WTC11 (cell line): ENCODE data around the gene CALML3. TPM values are rescaled to one million over a fixed set of nuclear protein-coding genes. Genes with fewer than 3 reads are reported as not detected.

Source experiments
- ATAC-seq: fragments of 200-7000 bp; cut with Tn5 transposase; 2 replicates; pipeline ENCODE4 v1.10.0; 2021; ENCODE audit warnings: mild to moderate bottlenecking, moderate library complexity
- CTCF ChIA-PET: fragments of 300-600 bp; sonication (Branson Sonifier 250); formaldehyde crosslinking; loops from one replicate; lab custom pipeline; 2021; ENCODE audit warnings: antibody characterized with exemption; lab: Charles Lee
- POLR2A ChIA-PET: fragments of 350-600 bp; sonication (Branson Sonifier 250); formaldehyde crosslinking; loops from one replicate; lab custom pipeline; 2021; ENCODE audit warnings: antibody characterized with exemption; lab: Charles Lee
- DNase-seq: peaks from one replicate; pipeline ENCODE4 v3.0.0; 2021; ENCODE audit warnings: low spot score
- H3K27ac Mint-ChIP-seq: 2 replicates; pipeline ENCODE4 v1.8.0; 2021; ENCODE audit warnings: mixed read lengths
- H3K27me3 Mint-ChIP-seq: 2 replicates; pipeline ENCODE4 v1.8.0; 2021; ENCODE audit warnings: low read depth, mild to moderate bottlenecking, moderate library complexity, mixed read lengths
- H3K36me3 Mint-ChIP-seq: 2 replicates; pipeline ENCODE4 v1.8.0; 2021; ENCODE audit warnings: mixed read lengths
- H3K4me1 Mint-ChIP-seq: 2 replicates; pipeline ENCODE4 v1.8.0; 2022; ENCODE audit warnings: mixed read lengths
- H3K4me3 Mint-ChIP-seq: 2 replicates; pipeline ENCODE4 v1.8.0; 2021; ENCODE audit warnings: mild to moderate bottlenecking, moderate library complexity, mixed read lengths
- H3K9me3 Mint-ChIP-seq: 2 replicates; pipeline ENCODE4 v1.8.0; 2021; ENCODE audit warnings: mixed read lengths
- ATF1 ChIP-seq: sonication (generic); formaldehyde crosslinking; IDR thresholded peaks from 2 replicates; pipeline ENCODE4 v1.8.1; 2023; ENCODE audit warnings: mild to moderate bottlenecking, moderate library complexity, missing genetic modification reagents
- CREB1 ChIP-seq: sonication (generic); formaldehyde crosslinking; IDR thresholded peaks from 2 replicates; pipeline ENCODE4 v1.8.0; 2023; ENCODE audit warnings: mild to moderate bottlenecking, missing genetic modification reagents
- ETV6 ChIP-seq: sonication (generic); formaldehyde crosslinking; IDR thresholded peaks from 2 replicates; pipeline ENCODE4 v1.8.1; 2022; ENCODE audit warnings: mild to moderate bottlenecking, missing genetic modification reagents
- FOXJ3 ChIP-seq: sonication (generic); formaldehyde crosslinking; IDR thresholded peaks from 2 replicates; pipeline ENCODE4 v1.9.0; 2021; ENCODE audit warnings: missing genetic modification reagents, mild to moderate bottlenecking, borderline replicate concordance
- HMGA2 ChIP-seq: fragments of 250-450 bp; sonication (Bioruptor Pico); IDR thresholded peaks from 2 replicates; pipeline ENCODE4 v1.4.0; 2021; ENCODE audit warnings: mild to moderate bottlenecking, moderate library complexity
- JAZF1 ChIP-seq: fragments of 250-450 bp; sonication (Bioruptor Pico); IDR thresholded peaks from 2 replicates; pipeline ENCODE4 v1.9.0; 2021; ENCODE audit warnings: moderate library complexity, mild to moderate bottlenecking, inconsistent platforms
- RORB ChIP-seq: fragments of 250-450 bp; sonication (Bioruptor Pico); IDR thresholded peaks from 2 replicates; pipeline ENCODE4 v1.9.0; 2021; ENCODE audit warnings: mild to moderate bottlenecking
- ZNF219 ChIP-seq: sonication (generic); formaldehyde crosslinking; IDR thresholded peaks from 2 replicates; pipeline ENCODE4 v1.8.0; 2023; ENCODE audit warnings: missing genetic modification reagents, mild to moderate bottlenecking, borderline replicate concordance
- ZNF281 ChIP-seq: sonication (generic); formaldehyde crosslinking; IDR thresholded peaks from 2 replicates; pipeline ENCODE4 v1.8.0; 2023; ENCODE audit warnings: mild to moderate bottlenecking, missing genetic modification reagents
- ZNF416 ChIP-seq: fragments of 250-450 bp; sonication (Bioruptor Pico); IDR thresholded peaks from 2 replicates; pipeline ENCODE4 v1.9.0; 2021; ENCODE audit warnings: mild to moderate bottlenecking, inconsistent platforms
- total RNA-seq: library from RNA; stranded (reverse); gene quantifications from 3 replicates; pipeline ENCODE4 v1.2.3, GENCODE V29; 2021
- TF ChIP-seq, protein P1 (sequence below): sonication (generic); formaldehyde crosslinking; IDR thresholded peaks from 2 replicates; pipeline ENCODE4 v1.8.0; 2022; ENCODE audit warnings: missing genetic modification reagents
- TF ChIP-seq, protein P2 (sequence below): sonication (generic); formaldehyde crosslinking; IDR thresholded peaks from 2 replicates; pipeline ENCODE4 v1.8.0; 2022; ENCODE audit warnings: mild to moderate bottlenecking, missing genetic modification reagents
- TF ChIP-seq, protein P3 (sequence below): sonication (generic); formaldehyde crosslinking; IDR thresholded peaks from 2 replicates; pipeline ENCODE4 v1.8.1; 2023; ENCODE audit warnings: mild to moderate bottlenecking, missing genetic modification reagents
- TF ChIP-seq, protein P4 (sequence below): fragments of 250-450 bp; sonication (Bioruptor Pico); IDR thresholded peaks from 2 replicates; pipeline ENCODE4 v1.9.0; 2021; ENCODE audit warnings: moderate library complexity, mild to moderate bottlenecking, inconsistent platforms, borderline replicate concordance

Gene CALML3
- total RNA-seq, 1 experiment from 2014 or later, result not detected

- no peak for TF ChIP-seq ZNF219 (CRISPR knock-in tag)
- TF ChIP-seq ETV6, result no peak
Measured at GRCh38 chr10:5500162-5500670, 24.5 kb upstream of the CALML3 start (continued).

- no peak for DNase-seq
Measured at GRCh38 chr10:5500910-5501309, 23.9 kb upstream of the CALML3 start.

More at GRCh38 chr10:5500910-5501309, 23.9 kb upstream of the CALML3 start:
- POLR2A ChIA-PET, result no interaction called here
- H3K4me3 Mint-ChIP-seq, result no peak overlapping the region
- ATAC-seq, result no peak
- no peaks in the 10 kb centered on the region for H3K36me3 Mint-ChIP-seq
- TF ChIP-seq ZNF416 (CRISPR knock-in tag) (no peak), FOXJ3 (CRISPR knock-in tag) (no peak), ZNF281 (CRISPR knock-in tag) (no peak), JAZF1 (CRISPR knock-in tag) (no peak), CREB1 (CRISPR knock-in tag) (no peak), ATF1 (CRISPR knock-in tag) (no peak), HMGA2 (no peak), RORB (CRISPR knock-in tag) (no peak)
- TF ChIP-seq, protein P1, sequence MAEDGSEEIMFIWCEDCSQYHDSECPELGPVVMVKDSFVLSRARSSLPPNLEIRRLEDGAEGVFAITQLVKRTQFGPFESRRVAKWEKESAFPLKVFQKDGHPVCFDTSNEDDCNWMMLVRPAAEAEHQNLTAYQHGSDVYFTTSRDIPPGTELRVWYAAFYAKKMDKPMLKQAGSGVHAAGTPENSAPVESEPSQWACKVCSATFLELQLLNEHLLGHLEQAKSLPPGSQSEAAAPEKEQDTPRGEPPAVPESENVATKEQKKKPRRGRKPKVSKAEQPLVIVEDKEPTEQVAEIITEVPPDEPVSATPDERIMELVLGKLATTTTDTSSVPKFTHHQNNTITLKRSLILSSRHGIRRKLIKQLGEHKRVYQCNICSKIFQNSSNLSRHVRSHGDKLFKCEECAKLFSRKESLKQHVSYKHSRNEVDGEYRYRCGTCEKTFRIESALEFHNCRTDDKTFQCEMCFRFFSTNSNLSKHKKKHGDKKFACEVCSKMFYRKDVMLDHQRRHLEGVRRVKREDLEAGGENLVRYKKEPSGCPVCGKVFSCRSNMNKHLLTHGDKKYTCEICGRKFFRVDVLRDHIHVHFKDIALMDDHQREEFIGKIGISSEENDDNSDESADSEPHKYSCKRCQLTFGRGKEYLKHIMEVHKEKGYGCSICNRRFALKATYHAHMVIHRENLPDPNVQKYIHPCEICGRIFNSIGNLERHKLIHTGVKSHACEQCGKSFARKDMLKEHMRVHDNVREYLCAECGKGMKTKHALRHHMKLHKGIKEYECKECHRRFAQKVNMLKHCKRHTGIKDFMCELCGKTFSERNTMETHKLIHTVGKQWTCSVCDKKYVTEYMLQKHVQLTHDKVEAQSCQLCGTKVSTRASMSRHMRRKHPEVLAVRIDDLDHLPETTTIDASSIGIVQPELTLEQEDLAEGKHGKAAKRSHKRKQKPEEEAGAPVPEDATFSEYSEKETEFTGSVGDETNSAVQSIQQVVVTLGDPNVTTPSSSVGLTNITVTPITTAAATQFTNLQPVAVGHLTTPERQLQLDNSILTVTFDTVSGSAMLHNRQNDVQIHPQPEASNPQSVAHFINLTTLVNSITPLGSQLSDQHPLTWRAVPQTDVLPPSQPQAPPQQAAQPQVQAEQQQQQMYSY (CRISPR knock-in tag), result no peak
- TF ChIP-seq, protein P2, sequence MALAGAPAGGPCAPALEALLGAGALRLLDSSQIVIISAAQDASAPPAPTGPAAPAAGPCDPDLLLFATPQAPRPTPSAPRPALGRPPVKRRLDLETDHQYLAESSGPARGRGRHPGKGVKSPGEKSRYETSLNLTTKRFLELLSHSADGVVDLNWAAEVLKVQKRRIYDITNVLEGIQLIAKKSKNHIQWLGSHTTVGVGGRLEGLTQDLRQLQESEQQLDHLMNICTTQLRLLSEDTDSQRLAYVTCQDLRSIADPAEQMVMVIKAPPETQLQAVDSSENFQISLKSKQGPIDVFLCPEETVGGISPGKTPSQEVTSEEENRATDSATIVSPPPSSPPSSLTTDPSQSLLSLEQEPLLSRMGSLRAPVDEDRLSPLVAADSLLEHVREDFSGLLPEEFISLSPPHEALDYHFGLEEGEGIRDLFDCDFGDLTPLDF (CRISPR knock-in tag), result no peak
- TF ChIP-seq, protein P3, sequence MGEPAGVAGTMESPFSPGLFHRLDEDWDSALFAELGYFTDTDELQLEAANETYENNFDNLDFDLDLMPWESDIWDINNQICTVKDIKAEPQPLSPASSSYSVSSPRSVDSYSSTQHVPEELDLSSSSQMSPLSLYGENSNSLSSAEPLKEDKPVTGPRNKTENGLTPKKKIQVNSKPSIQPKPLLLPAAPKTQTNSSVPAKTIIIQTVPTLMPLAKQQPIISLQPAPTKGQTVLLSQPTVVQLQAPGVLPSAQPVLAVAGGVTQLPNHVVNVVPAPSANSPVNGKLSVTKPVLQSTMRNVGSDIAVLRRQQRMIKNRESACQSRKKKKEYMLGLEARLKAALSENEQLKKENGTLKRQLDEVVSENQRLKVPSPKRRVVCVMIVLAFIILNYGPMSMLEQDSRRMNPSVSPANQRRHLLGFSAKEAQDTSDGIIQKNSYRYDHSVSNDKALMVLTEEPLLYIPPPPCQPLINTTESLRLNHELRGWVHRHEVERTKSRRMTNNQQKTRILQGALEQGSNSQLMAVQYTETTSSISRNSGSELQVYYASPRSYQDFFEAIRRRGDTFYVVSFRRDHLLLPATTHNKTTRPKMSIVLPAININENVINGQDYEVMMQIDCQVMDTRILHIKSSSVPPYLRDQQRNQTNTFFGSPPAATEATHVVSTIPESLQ (CRISPR knock-in tag), result no peak
- TF ChIP-seq, protein P4, sequence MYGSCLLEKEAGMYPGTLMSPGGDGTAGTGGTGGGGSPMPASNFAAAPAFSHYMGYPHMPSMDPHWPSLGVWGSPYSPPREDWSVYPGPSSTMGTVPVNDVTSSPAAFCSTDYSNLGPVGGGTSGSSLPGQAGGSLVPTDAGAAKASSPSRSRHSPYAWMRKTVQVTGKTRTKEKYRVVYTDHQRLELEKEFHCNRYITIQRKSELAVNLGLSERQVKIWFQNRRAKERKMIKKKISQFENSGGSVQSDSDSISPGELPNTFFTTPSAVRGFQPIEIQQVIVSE, result no peak
- TF ChIP-seq, all 79 proteins: peak for 0
- CTCF ChIA-PET, result interaction anchor here (0.8 to 1.4 kb wide), 3 partner anchors 12 to 122 kb away, joined by 3 read pairs; no protein-coding TSS in a partner anchor
- no peak overlapping the region for H3K27ac Mint-ChIP-seq
- peaks cover 20% of the 10 kb centered on the region for H3K4me1 Mint-ChIP-seq
- no peaks in the 10 kb centered on the region for H3K9me3 Mint-ChIP-seq
- H3K27me3 Mint-ChIP-seq, result no peaks in the 10 kb centered on the region
